Measurements from ENCODE around the gene CASKIN2.

The CASKIN2 gene

GRCh38 chr17:75511270-75511609, 4.1 kb downstream of the CASKIN2 start:
- no peak overlapping the region for H3K27ac ChIP-seq (ENCODE audit: low read length)
- no peak overlapping the region for H3K4me2 ChIP-seq (ENCODE audit: low read depth, low read length)
- H3K36me3 ChIP-seq (replicated peaks; ENCODE audit: insufficient read depth, low read length) = no peaks in the 10 kb centered on the region
- no peak overlapping the region for H2AFZ ChIP-seq (ENCODE audit: low read length)
- H3K4me3 ChIP-seq (ENCODE audit: low read length) = no peak overlapping the region
- H3K9ac ChIP-seq (ENCODE audit: low read length) = no peak overlapping the region
- TF ChIP-seq EZH2phosphoT487 (IDR thresholded peaks at IDR 0.05; ENCODE audit: low read length) (no peak), CTCF (IDR thresholded peaks at IDR 0.05; ENCODE audit: low read length) (no peak), EZH2 (optimal IDR thresholded peaks at IDR 0.05; ENCODE audit: low read depth, low read length) (no peak)
- no peaks in the 10 kb centered on the region for H3K9me3 ChIP-seq (replicated peaks; ENCODE audit: insufficient read depth, low read length)
- peaks cover 3% of the 10 kb centered on the region; the same call in 1 of the 2 replicates for H3F3A ChIP-seq (ENCODE audit: insufficient read depth, low read length)
- no peaks in the 10 kb centered on the region for H3K9me2 ChIP-seq (replicated peaks; ENCODE audit: insufficient read depth, low read length)
- H3K27me3 ChIP-seq (replicated peaks; ENCODE audit: insufficient read depth, low read length) = no peaks in the 10 kb centered on the region
- H4K20me1 ChIP-seq (ENCODE audit: insufficient read depth, low read length) = no peaks in the 10 kb centered on the region
- no peaks in the 10 kb centered on the region for H3K79me2 ChIP-seq (ENCODE audit: low read length)
- H3K4me1 ChIP-seq (ENCODE audit: low read length) = no peaks in the 10 kb centered on the region
- no peak for DNase-seq

- Histone ChIP-seq H3K27me3 (replicated peaks; ENCODE audit: insufficient read depth, low read length) (no peaks in the 10 kb centered on the region), H3K36me3 (replicated peaks; ENCODE audit: insufficient read depth, low read length) (no peaks in the 10 kb centered on the region), H3K9ac (ENCODE audit: low read length) (no peak overlapping the region), H3F3A (ENCODE audit: insufficient read depth, low read length) (peaks cover 1% of the 10 kb centered on the region; the same call in 1 of the 2 replicates), H3K4me2 (ENCODE audit: low read depth, low read length) (no peak overlapping the region), H3K4me1 (ENCODE audit: low read length) (no peaks in the 10 kb centered on the region), H2AFZ (ENCODE audit: low read length) (no peak overlapping the region), H3K9me3 (replicated peaks; ENCODE audit: insufficient read depth, low read length) (no peaks in the 10 kb centered on the region), H3K9me2 (replicated peaks; ENCODE audit: insufficient read depth, low read length) (no peaks in the 10 kb centered on the region), H3K27ac (ENCODE audit: low read length) (no peak overlapping the region), H3K4me3 (ENCODE audit: low read length) (no peak overlapping the region), H3K79me2 (ENCODE audit: low read length) (no peaks in the 10 kb centered on the region), H4K20me1 (ENCODE audit: insufficient read depth, low read length) (no peaks in the 10 kb centered on the region)
- DNase-seq = no peak
- TF ChIP-seq CTCF (IDR thresholded peaks at IDR 0.05; ENCODE audit: low read length) (no peak), EZH2phosphoT487 (IDR thresholded peaks at IDR 0.05; ENCODE audit: low read length) (no peak), EZH2 (optimal IDR thresholded peaks at IDR 0.05; ENCODE audit: low read depth, low read length) (no peak)
Measured at GRCh38 chr17:75509528-75510258, 5.6 kb downstream of the CASKIN2 start.

- Histone ChIP-seq H3K4me3 (ENCODE audit: low read length) (no peak overlapping the region), H3K27ac (ENCODE audit: low read length) (no peak overlapping the region), H3K9me2 (replicated peaks; ENCODE audit: insufficient read depth, low read length) (no peaks in the 10 kb centered on the region), H3F3A (ENCODE audit: insufficient read depth, low read length) (no peaks in the 10 kb centered on the region), H2AFZ (ENCODE audit: low read length) (no peak overlapping the region), H3K4me2 (ENCODE audit: low read depth, low read length) (no peak overlapping the region), H4K20me1 (ENCODE audit: insufficient read depth, low read length) (no peaks in the 10 kb centered on the region), H3K9ac (ENCODE audit: low read length) (no peak overlapping the region), H3K27me3 (replicated peaks; ENCODE audit: insufficient read depth, low read length) (no peaks in the 10 kb centered on the region), H3K9me3 (replicated peaks; ENCODE audit: insufficient read depth, low read length) (no peaks in the 10 kb centered on the region), H3K79me2 (ENCODE audit: low read length) (no peaks in the 10 kb centered on the region), H3K36me3 (replicated peaks; ENCODE audit: insufficient read depth, low read length) (no peaks in the 10 kb centered on the region), H3K4me1 (ENCODE audit: low read length) (no peaks in the 10 kb centered on the region)
- no peak for DNase-seq
- TF ChIP-seq CTCF (IDR thresholded peaks at IDR 0.05; ENCODE audit: low read length) (no peak), EZH2 (optimal IDR thresholded peaks at IDR 0.05; ENCODE audit: low read depth, low read length) (no peak), EZH2phosphoT487 (IDR thresholded peaks at IDR 0.05; ENCODE audit: low read length) (no peak)
Measured at GRCh38 chr17:75508931-75509361, 6.4 kb downstream of the CASKIN2 start.

Measured in MM.1S (cell line).